Large intestine (tissue), 3 donors: ENCODE data around the gene POU6F2. TPM values are rescaled to one million over a fixed set of nuclear protein-coding genes. Genes with fewer than 3 reads are reported as not detected.

Source experiments
- DNase-seq, 2 donors: peaks; one replicate each; pipeline versions ENCODE4 v3.0.0 to v3.0.0-alpha.2; 2013
- H3K27ac ChIP-seq: one replicate; pipeline ENCODE4 v1.5.1; 2013; ENCODE audit warnings: low read length
- H3K27me3 ChIP-seq: 2 replicates; pipeline ENCODE4 v1.6.1; 2013; ENCODE audit warnings: low read length; ENCODE audit not compliant: control insufficient read depth, insufficient read depth
- H3K36me3 ChIP-seq: 2 replicates; pipeline ENCODE4 v1.6.1; 2013; ENCODE audit warnings: low read length; ENCODE audit not compliant: control insufficient read depth, insufficient read depth
- H3K4me1 ChIP-seq: one replicate; pipeline ENCODE4 v1.6.1; 2013; ENCODE audit warnings: low read length; ENCODE audit not compliant: control insufficient read depth, insufficient read depth
- H3K4me3 ChIP-seq: one replicate; pipeline ENCODE4 v1.5.1; 2013; ENCODE audit warnings: low read length
- H3K9me3 ChIP-seq: one replicate; pipeline ENCODE4 v1.6.1; 2013; ENCODE audit warnings: mild to moderate bottlenecking, low read depth, low read length, moderate library complexity; ENCODE audit not compliant: control insufficient read depth
- WGBS: methylation state at CpG from one replicate; pipeline ENCODE4 v1.1.5; 2013; ENCODE audit warnings: low lambda C conversion rate; ENCODE audit not compliant: insufficient coverage; 5-methylcytosine and 5-hydroxymethylcytosine counted together
- polyA plus RNA-seq: library from polyadenylated mRNA; unstranded; fragments of 120-200 nt; gene quantifications from one replicate; pipeline ENCODE4 v1.2.1, GENCODE V29; 2013

The POU6F2 gene
- polyA plus RNA-seq, 1 donor: 0.19 TPM

DNA sequence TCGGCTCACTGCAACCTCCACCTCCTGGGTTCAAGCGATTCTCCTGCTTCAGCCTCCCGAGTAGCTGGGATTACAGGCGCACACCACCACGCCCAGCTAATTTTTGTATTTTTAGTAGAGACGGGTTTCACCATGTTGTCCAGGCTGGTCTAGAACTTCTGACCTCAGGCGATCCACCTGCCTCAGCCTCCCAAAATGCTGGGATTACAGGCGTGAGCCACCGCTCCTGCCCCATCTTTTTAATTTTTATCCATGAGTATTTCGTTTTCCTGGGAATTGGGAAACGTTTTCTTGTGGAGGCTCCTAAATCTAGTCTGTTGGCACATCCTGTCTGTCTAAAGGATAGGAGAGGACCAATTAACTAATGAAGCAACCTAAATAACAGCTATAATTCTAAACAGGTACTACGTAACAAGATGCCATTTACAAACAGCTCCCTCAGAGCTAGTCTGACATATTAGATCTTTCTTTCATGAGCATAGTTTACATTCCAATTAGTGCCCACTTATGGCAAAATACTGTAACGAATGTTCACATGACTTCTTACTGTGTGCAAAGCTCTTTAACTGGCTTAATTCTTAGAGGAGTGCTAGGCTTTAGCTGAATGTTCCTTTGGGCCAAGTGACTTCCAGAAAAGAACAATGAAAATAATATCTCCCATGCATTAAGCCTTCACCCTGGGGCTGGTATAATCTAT is 437.5 kb downstream of the POU6F2 start:
- Histone ChIP-seq H3K4me1 (no peaks in the 10 kb centered on the region), H3K27ac (no peak overlapping the region), H3K36me3 (no peaks in the 10 kb centered on the region), H3K9me3 (no peaks in the 10 kb centered on the region), H3K4me3 (no peak overlapping the region), H3K27me3 (peaks cover 2% of the 10 kb centered on the region)
- no peak for DNase-seq
- 97% methylated on average over 5 of the region's 13 CpGs for WGBS

DNA sequence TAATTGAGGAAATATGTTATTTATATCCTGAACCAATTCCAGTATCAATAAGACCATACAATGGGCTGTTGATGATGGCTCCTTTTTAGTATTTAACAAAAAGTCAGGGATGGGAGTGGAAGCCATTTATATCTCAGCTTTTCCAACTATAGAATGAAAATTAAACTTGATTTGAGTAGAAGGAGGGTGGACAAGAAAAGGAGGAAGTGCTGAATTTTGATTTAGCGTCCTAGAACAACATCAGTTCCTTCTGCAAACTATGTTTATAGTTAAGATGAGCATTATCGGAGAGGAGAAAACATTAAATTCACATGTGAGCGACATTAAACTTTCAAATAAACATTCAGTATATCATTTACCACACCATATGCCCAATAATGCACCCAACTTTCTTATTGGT is 439.2 kb downstream of the POU6F2 start:
- DNase-seq: no peak
- no CpG with 5 or more reads among the region's 3 CpGs for WGBS

DNA sequence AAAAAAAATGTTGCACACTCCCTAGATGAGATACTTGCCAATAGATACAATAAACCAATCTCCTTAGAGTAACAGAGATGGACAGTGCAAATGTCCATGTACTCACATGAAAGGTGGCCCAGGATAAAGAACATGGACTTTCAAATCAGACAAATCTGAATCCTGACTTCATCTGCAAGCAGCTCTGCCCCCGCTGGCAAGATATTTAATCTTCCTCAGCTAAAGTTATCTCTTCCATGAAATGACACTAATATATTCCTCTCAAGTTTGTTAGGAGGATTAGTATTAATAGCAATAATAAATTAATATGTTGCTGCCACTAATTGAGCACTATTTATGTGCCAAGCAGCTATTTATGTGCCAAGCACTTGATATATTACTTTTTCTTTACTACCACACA is 439.9 kb downstream of the POU6F2 start:
- Histone ChIP-seq H3K36me3 (no peaks in the 10 kb centered on the region), H3K27me3 (peaks cover 2% of the 10 kb centered on the region), H3K27ac (no peak overlapping the region), H3K4me3 (no peak overlapping the region), H3K4me1 (no peaks in the 10 kb centered on the region), H3K9me3 (no peaks in the 10 kb centered on the region)
- WGBS: no CpG with 5 or more reads among the region's 1 CpG
- no peak for DNase-seq

More for the DNA sequence above, 439.2 kb downstream of the POU6F2 start:
- H3K9me3 ChIP-seq: no peaks in the 10 kb centered on the region
- H3K27ac ChIP-seq: no peak overlapping the region
- peaks cover 2% of the 10 kb centered on the region for H3K27me3 ChIP-seq
- H3K4me3 ChIP-seq: no peak overlapping the region
- no peaks in the 10 kb centered on the region for H3K4me1 ChIP-seq
- H3K36me3 ChIP-seq: no peaks in the 10 kb centered on the region

DNA sequence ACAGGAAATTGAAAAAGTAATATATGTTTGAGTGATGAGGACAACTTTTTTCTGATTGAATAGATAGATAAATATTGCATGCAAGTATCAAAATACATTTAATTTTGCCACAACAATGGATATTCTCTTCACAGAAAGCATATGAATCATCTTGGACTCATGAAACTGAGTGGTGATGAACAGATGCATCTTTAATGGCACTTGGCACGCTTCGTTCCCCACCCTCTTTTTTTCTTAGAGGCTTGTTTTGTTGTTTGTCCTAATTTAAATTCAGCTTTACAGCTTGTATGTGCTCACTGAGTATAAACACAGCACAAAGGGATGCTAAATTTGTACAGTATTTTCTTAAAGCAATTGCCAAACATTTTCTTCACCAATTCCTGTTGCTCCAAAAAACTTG is 443.5 kb downstream of the POU6F2 start:
- WGBS: 50% methylated on average over 2 of the region's 2 CpGs
- Histone ChIP-seq H3K9me3 (no peaks in the 10 kb centered on the region), H3K27ac (no peak overlapping the region), H3K4me1 (no peaks in the 10 kb centered on the region), H3K27me3 (peaks cover 2% of the 10 kb centered on the region), H3K36me3 (no peaks in the 10 kb centered on the region), H3K4me3 (no peak overlapping the region)
- no peak for DNase-seq

DNA sequence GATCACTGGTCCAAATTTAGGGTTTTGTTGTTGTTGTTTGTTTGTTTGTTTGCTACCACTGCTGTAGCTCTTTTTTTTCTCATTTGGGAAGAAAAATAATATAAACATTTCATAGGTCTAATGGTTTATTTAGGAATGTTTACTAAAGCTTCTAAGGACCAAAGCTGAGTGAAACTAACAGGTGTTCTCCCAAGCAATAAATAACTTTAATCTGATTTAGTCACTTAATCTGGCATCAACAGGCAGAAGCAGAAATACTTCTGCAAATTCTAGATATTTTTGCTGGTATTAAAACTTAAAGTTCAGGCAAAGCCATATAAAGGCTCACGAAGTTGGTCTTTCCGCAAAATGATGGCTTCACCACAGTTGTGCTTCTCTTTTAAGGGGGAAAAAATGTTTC is 444.0 kb downstream of the POU6F2 start:
- 77% methylated on average over 2 of the region's 2 CpGs for WGBS
- no peak for DNase-seq
- H3K27ac ChIP-seq: no peak overlapping the region
- no peaks in the 10 kb centered on the region for H3K9me3 ChIP-seq
- peaks cover 3% of the 10 kb centered on the region for H3K27me3 ChIP-seq
- H3K36me3 ChIP-seq: no peaks in the 10 kb centered on the region
- H3K4me1 ChIP-seq: no peaks in the 10 kb centered on the region
- H3K4me3 ChIP-seq: no peak overlapping the region

DNA sequence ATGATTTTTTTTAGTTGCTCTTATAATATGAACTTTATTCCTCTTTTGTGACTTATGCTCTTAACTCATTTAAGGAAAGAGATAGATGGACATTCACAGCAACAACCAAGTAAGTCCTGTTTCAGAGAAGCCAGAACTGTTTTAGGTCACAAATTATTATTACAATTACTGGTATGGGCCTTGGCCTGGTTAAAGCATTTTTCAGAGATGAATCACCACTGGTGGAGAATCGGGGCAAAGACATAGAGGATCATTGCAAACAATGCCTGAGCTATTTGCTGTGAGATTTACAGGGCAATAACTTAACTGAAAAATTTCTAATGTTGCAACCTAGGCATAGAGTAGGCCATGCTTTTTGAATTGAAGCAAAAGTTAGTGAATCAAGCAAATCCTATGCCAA is 450.5 kb downstream of the POU6F2 start:
- no peak overlapping the region for H3K4me3 ChIP-seq
- no peaks in the 10 kb centered on the region for H3K9me3 ChIP-seq
- no peaks in the 10 kb centered on the region for H3K4me1 ChIP-seq
- no CpG with 5 or more reads among the region's 1 CpG for WGBS
- no peaks in the 10 kb centered on the region for H3K36me3 ChIP-seq
- H3K27me3 ChIP-seq: peaks cover 18% of the 10 kb centered on the region
- no peak overlapping the region for H3K27ac ChIP-seq
- DNase-seq: no peak

DNA sequence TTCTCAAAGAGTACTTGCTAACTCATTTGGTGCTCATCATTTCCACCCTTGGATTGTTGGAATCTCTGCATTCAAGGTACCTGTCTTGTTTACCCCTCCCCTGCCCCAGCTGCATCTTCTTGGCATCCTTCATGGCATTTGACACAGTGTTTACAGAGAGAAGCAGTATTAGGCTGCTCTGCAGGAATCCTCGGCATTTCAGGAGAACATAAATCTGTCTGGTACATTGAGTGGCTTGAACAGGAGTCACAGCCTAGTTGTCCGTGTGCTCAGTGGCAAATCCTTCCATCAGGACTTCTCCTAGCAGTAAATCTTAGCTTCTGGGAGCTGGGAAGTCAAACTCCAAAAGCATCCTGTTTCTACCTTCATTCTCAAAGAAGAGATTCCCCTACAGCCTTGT is 451.7 kb downstream of the POU6F2 start:
- H3K27me3 ChIP-seq: peaks cover 18% of the 10 kb centered on the region
- no CpG with 5 or more reads among the region's 2 CpGs for WGBS
- H3K4me1 ChIP-seq: no peaks in the 10 kb centered on the region
- no peaks in the 10 kb centered on the region for H3K9me3 ChIP-seq
- H3K36me3 ChIP-seq: no peaks in the 10 kb centered on the region
- no peak for DNase-seq
- no peak overlapping the region for H3K4me3 ChIP-seq
- no peak overlapping the region for H3K27ac ChIP-seq

DNA sequence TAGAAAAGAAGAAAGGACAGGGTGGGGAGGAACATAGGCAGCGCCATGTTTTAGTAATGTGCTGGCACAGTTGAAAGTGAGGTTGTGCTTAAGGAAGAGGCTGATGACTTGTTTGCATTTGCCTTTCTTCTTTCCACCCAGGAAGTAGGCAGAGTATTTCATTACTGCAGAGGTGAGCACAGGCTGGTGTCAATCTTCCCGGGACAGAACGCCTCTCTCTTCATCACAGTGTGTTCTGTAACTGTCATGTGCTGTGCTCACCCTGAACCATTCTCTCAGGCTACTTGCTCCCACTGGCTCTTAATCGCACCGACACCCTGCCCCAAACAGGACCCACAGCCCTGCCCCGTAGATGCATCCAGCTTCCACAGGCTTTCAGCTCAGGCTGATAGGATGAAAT is 452.7 kb downstream of the POU6F2 start:
- Histone ChIP-seq H3K36me3 (no peaks in the 10 kb centered on the region), H3K27ac (no peak overlapping the region), H3K4me1 (no peaks in the 10 kb centered on the region), H3K9me3 (no peaks in the 10 kb centered on the region), H3K4me3 (no peak overlapping the region), H3K27me3 (peaks cover 18% of the 10 kb centered on the region)
- no peak for DNase-seq
- WGBS: no CpG with 5 or more reads among the region's 6 CpGs

DNA sequence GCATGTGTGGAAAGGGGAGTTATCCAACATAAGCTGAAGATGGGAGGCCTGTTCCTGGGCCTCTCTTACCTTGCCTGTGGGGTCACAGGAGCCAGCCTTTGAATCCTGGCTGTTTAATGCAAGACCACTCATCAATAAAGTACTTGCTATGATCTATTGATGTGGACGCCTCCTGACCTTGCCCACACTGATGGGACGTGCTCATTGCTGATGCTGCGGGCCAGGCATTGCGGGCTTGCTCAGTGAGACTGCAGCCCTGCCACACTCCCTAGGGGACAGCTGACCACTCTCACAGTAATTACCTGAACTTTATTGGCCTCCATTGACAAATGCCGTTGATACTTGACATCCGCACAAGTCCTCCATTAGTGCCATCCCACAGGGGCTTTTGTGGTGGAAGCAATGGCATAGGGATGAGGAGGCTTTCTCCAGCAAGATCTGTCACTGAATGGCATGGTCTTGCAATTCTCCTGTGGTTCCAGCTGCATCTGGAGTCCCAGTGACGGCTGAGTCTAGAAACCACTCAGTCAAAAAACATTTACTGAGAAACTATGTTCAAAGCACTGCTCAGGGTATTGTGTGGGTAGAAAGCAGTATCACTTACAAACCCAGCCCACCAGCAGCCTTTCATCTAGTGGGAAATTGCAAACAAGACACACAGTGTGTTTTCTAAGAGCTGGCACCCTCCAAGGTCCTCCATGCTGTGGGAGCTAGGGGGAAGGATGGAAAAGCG is 453.4 kb downstream of the POU6F2 start:
- no peaks in the 10 kb centered on the region for H3K4me1 ChIP-seq
- DNase-seq: no peak
- H3K4me3 ChIP-seq: no peak overlapping the region
- H3K27ac ChIP-seq: no peak overlapping the region
- H3K36me3 ChIP-seq: no peaks in the 10 kb centered on the region
- H3K9me3 ChIP-seq: no peaks in the 10 kb centered on the region
- peaks cover 18% of the 10 kb centered on the region for H3K27me3 ChIP-seq
- no CpG with 5 or more reads among the region's 8 CpGs for WGBS

DNA sequence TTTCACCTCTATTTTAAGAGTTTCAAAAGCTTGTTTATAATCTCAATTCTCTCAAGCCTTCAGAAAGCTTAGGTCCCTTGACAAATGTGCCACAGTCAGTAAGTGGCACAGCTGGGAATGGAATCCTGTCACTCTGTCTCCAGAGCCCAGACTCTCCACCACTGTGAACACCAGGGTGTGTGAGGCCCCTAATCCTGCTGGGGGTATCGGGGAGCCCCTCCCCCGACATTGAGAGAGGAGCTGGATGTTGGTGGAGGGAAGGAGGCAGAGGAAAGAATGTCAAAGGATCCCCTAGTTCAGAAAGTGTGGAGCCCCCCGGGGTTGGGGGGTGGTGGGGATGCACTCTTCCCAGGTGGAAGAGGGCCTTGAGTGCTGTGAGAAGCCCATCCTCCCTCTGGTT is 454.7 kb downstream of the POU6F2 start:
- Histone ChIP-seq H3K36me3 (no peaks in the 10 kb centered on the region), H3K27ac (no peak overlapping the region), H3K27me3 (peaks cover 14% of the 10 kb centered on the region), H3K4me1 (no peaks in the 10 kb centered on the region), H3K9me3 (no peaks in the 10 kb centered on the region), H3K4me3 (no peak overlapping the region)
- no peak for DNase-seq
- no CpG with 5 or more reads among the region's 3 CpGs for WGBS
